ENCODE data around the gene BCAS1.

- no peak for TF ChIP-seq CTCF (IDR thresholded peaks at IDR 0.05)
- TF ChIP-seq POLR2A (IDR thresholded peaks at IDR 0.05): no peak
These were observed 48.8 kb downstream of the BCAS1 start for GRCh38 chr20:54021446-54022235.
